HepG2 (cell line): ENCODE data around the gene CALY. TPM values are rescaled to one million over a fixed set of nuclear protein-coding genes. Genes with fewer than 3 reads are reported as not detected.

Source experiments
- ATAC-seq: fragments of 200-7000 bp; cut with Tn5 transposase; 3 replicates; pipeline ENCODE4 v1.9.1; 2020; ENCODE audit warnings: mild to moderate bottlenecking, moderate library complexity
- BruUV-seq: library from RNA; stranded (reverse); fragments of 400-500 nt; replicated peaks from 2 replicates; lab custom pipeline; 2021; lab: Mats Ljungman, UMichigan
- CTCF ChIA-PET: fragments of 300-600 bp; formaldehyde crosslinking; extraction: SDS; loops from one replicate; lab custom pipeline; 2021; ENCODE audit warnings: low total read pairs, inconsistent platforms, low intra/inter-chr PET ratio; lab: Yijun Ruan, JAX
- POLR2A ChIA-PET: fragments of 350-600 bp; sonication (Branson Sonifier 250); formaldehyde crosslinking; loops from one replicate; lab custom pipeline; 2020; ENCODE audit warnings: antibody characterized with exemption, inconsistent platforms; lab: Yijun Ruan, JAX
- DNase-seq: peaks from one replicate; pipeline ENCODE4 v3.0.0-alpha.2; 2015; ENCODE audit warnings: low spot score
- FAIRE-seq: peaks from 3 replicates; lab custom pipeline; 2011; peaks lifted over from hg19 to GRCh38; lab: Jason Lieb, UNC
- H2AFZ ChIP-seq: one replicate; pipeline ENCODE4 v1.6.1; 2011; ENCODE audit warnings: low read length, inconsistent platforms
- H3K27ac ChIP-seq: fragments of 300-600 bp; 3 replicates; pipeline ENCODE4 v1.8.0; 2011; ENCODE audit warnings: mixed run types, mild to moderate bottlenecking, mixed read lengths, low read length, inconsistent platforms; ENCODE audit not compliant: insufficient read depth; ENCODE audit errors: extremely low read length
- H3K27me3 ChIP-seq, 2 experiments: fragments of 200-600 bp in 1 of 2; 2 replicates in 1 of 2; 3 replicates in 1 of 2; pipeline versions ENCODE4 v1.6.0 to v1.8.0; 2011; ENCODE audit warnings: low read length in 2 of 2, mild to moderate bottlenecking in 2 of 2, moderate library complexity in 2 of 2, inconsistent platforms in 1 of 2; ENCODE audit not compliant: insufficient read depth in 2 of 2, control insufficient read depth in 1 of 2
- H3K36me3 ChIP-seq, 2 experiments: fragments of 200-600 bp in 1 of 2; replicated peaks in 1 of 2; 2 replicates in 1 of 2; 3 replicates in 1 of 2; pipeline versions ENCODE4 v1.5.1 to v1.8.0; 2011; ENCODE audit warnings: low read length in 2 of 2, inconsistent platforms in 1 of 2; ENCODE audit not compliant: insufficient read depth in 2 of 2, control insufficient read depth in 1 of 2
- H3K4me1 ChIP-seq: 2 replicates; pipeline ENCODE4 v1.5.1; 2012; ENCODE audit warnings: low read length, inconsistent platforms; ENCODE audit not compliant: insufficient read depth
- H3K4me2 ChIP-seq: 2 replicates; pipeline ENCODE4 v1.6.0; 2011; ENCODE audit warnings: low read depth, low read length, inconsistent platforms
- H3K4me3 ChIP-seq, 3 experiments: fragments of 200-600 bp in 1 of 3; sonication (generic), shearing (Covaris generic) in 1 of 3; replicated peaks in 1 of 3; 2 replicates each; pipeline ENCODE4 v1.5.1; 2011 to 2016; ENCODE audit warnings: low read length in 3 of 3, inconsistent platforms in 2 of 3, low read depth in 2 of 3, mild to moderate bottlenecking in 2 of 3, control low read depth in 1 of 3, mixed read lengths in 1 of 3; ENCODE audit not compliant: insufficient read depth in 1 of 3
- H3K79me2 ChIP-seq: one replicate; pipeline ENCODE4 v1.6.1; 2011; ENCODE audit warnings: low read length, inconsistent platforms; ENCODE audit not compliant: insufficient read depth
- H3K9ac ChIP-seq: 2 replicates; pipeline ENCODE4 v1.6.0; 2011; ENCODE audit warnings: mild to moderate bottlenecking, low read depth, low read length, inconsistent platforms; ENCODE audit not compliant: insufficient read depth
- H3K9me3 ChIP-seq: 2 replicates; pipeline ENCODE4 v1.5.1; 2012; ENCODE audit warnings: mild to moderate bottlenecking, low read length
- H4K20me1 ChIP-seq: 2 replicates; pipeline ENCODE4 v1.6.0; 2011; ENCODE audit warnings: inconsistent platforms, mild to moderate bottlenecking, low read length, moderate library complexity; ENCODE audit not compliant: insufficient read depth
- MAFK ChIP-seq, 2 experiments: IDR thresholded peaks in 1 of 2; conservative IDR thresholded peaks in 1 of 2; 2 replicates each; pipeline ENCODE4 v1.6.1; 2011; ENCODE audit warnings: improper control_type of control experiment in 2 of 2, low read length in 2 of 2
- RAD51 ChIP-seq: fragments of 450-650 bp; IDR thresholded peaks from 2 replicates; pipeline ENCODE4 v1.6.1; 2016; ENCODE audit warnings: borderline replicate concordance
- RARA ChIP-seq: IDR thresholded peaks from 2 replicates; pipeline ENCODE4 v1.6.1; 2016; ENCODE audit warnings: missing genetic modification reagents, missing compliant biosample characterization
- THRA ChIP-seq: sonication (generic); formaldehyde crosslinking; IDR thresholded peaks from 2 replicates; pipeline ENCODE4 v1.4.0; 2020; ENCODE audit warnings: missing genetic modification reagents, borderline replicate concordance
- ZNF121 ChIP-seq: sonication (generic); formaldehyde crosslinking; IDR thresholded peaks from 2 replicates; pipeline ENCODE4 v1.5.0; 2020; ENCODE audit warnings: mild to moderate bottlenecking, missing genetic modification reagents
- ZNF275 ChIP-seq: sonication (generic); formaldehyde crosslinking; IDR thresholded peaks from 2 replicates; pipeline ENCODE4 v1.8.0; 2022; ENCODE audit warnings: missing genetic modification reagents, mild to moderate bottlenecking, inconsistent platforms, borderline replicate concordance
- ZNF567 ChIP-seq: sonication (generic); formaldehyde crosslinking; IDR thresholded peaks from 2 replicates; pipeline ENCODE4 v1.8.1; 2023; ENCODE audit warnings: mild to moderate bottlenecking, missing genetic modification reagents, borderline replicate concordance
- ZNF660 ChIP-seq: sonication (generic); formaldehyde crosslinking; IDR thresholded peaks from 2 replicates; pipeline ENCODE4 v1.5.1; 2020; ENCODE audit warnings: mild to moderate bottlenecking, low read depth, missing genetic modification reagents, borderline replicate concordance
- WGBS: methylation state at CpG from one replicate; pipeline ENCODE4 v1.1.6; 2017; ENCODE audit warnings: low lambda C conversion rate; 5-methylcytosine and 5-hydroxymethylcytosine counted together
- in situ Hi-C: cut with HindIII; loops from 2 replicates; pipeline ENCODE4 v1.10.0; 2017; ENCODE audit warnings: low pct_unique_long_range_greater_than_20kb; ENCODE audit not compliant: extremely low pct_ligation_motif_present
- intact Hi-C: fragments of 100-400 bp; cut with micrococcal nuclease; formaldehyde crosslinking; loops from one replicate; pipeline ENCODE4 v1.10.0; 2022; ENCODE audit not compliant: unreplicated experiment
- polyA plus RNA-seq, 8 experiments: library from polyadenylated mRNA; depleted of rRNA in 3 of 8; stranded (reverse) in 7 of 8; unstranded in 1 of 8; fragments of >200 nt; fragmentation: Illumina TruSeq in 4 of 8; extraction: Trizol in 4 of 8; gene quantifications; 2 replicates each; pipeline versions ENCODE4 v1.2.1 to v1.2.3, GENCODE V29; 2011 to 2016; ENCODE audit warnings: low read depth in 4 of 8, missing spikeins in 1 of 8, mixed read lengths in 1 of 8; ENCODE audit not compliant: insufficient read depth in 1 of 8
- total RNA-seq, 5 experiments: library from RNA; depleted of rRNA; stranded (reverse); fragments of >200 nt; fragmentation: Illumina TruSeq; extraction: Trizol; gene quantifications; 2 replicates each; pipeline ENCODE4 v1.2.3, GENCODE V29; 2016; ENCODE audit warnings: low read depth in 1 of 5

The CALY gene
- total and polyA plus RNA-seq, 2 of the 13 experiments (the other 11 are each of a cell fraction or from before 2014, with no cell fraction given): 0.08 TPM; not detected in 1

- Histone ChIP-seq H3K36me3 (peaks cover 14 to 33% of the 10 kb centered on the region in 2 experiments; a peak in 4 of 5 replicates), H3K79me2 (peaks cover 19% of the 10 kb centered on the region), H4K20me1 (peaks cover 9% of the 10 kb centered on the region), H3K4me1 (peaks cover 19% of the 10 kb centered on the region), H3K27ac (no peak overlapping the region), H3K9me3 (no peaks in the 10 kb centered on the region), H3K27me3 (no peaks in the 10 kb centered on the region; a peak in 1 of 5 replicates), H3K4me3 (no peak overlapping the region), H2AFZ (no peak overlapping the region), H3K4me2 (no peak overlapping the region), H3K9ac (no peak overlapping the region)
- TF ChIP-seq RAD51: no peak
- TF ChIP-seq ZNF660 (CRISPR knock-in tag): no peak
- TF ChIP-seq ZNF567: no peak
- no peak for TF ChIP-seq THRA (CRISPR knock-in tag)
- no peak for TF ChIP-seq RARA (CRISPR knock-in tag)
- intact Hi-C loops: no loop called here
- in situ Hi-C loops: no loop called here
- 91% methylated on average over 8 of the region's 10 CpGs for WGBS
- no peak for DNase-seq
- FAIRE-seq: no peak
- POLR2A ChIA-PET: no interaction called here
- CTCF ChIA-PET: no interaction called here
- no TSS peak for BruUV-seq
- ATAC-seq: no peak
Measured at GRCh38 chr10:133311570-133311969, 25.1 kb downstream of the CALY start.

- no TSS peak for BruUV-seq
- DNase-seq (no peak), FAIRE-seq (no peak), ATAC-seq (no peak)
- TF ChIP-seq MAFK (conservative IDR thresholded peaks at IDR 0.05 in 1 of 2, IDR thresholded peaks at IDR 0.05 in 1 of 2; ENCODE audit: low read length in 2 of 2) (peak in 1 of 2 experiments; percentile 46; a peak in 2 of 4 replicates), ZNF121 (CRISPR knock-in tag) (peak; percentile 28; the same call in 1 of the 2 replicates), ZNF275 (CRISPR knock-in tag) (no peak)
- Histone ChIP-seq H3K9ac (no peak overlapping the region), H3K36me3 (peaks cover 14 to 33% of the 10 kb centered on the region in 2 experiments; a peak in 4 of 5 replicates), H3K9me3 (no peaks in the 10 kb centered on the region), H3K4me1 (peaks cover 19% of the 10 kb centered on the region), H3K27me3 (no peaks in the 10 kb centered on the region; a peak in 1 of 5 replicates), H3K79me2 (peaks cover 24% of the 10 kb centered on the region), H3K4me3 (no peak overlapping the region), H4K20me1 (peaks cover 9% of the 10 kb centered on the region), H2AFZ (no peak overlapping the region), H3K27ac (no peak overlapping the region), H3K4me2 (no peak overlapping the region)
- 95% methylated on average over 8 of the region's 8 CpGs for WGBS
- ChIA-PET POLR2A (no interaction called here), CTCF (no interaction called here)
- in situ Hi-C loops: no loop called here
- intact Hi-C loops: no loop called here
Measured at GRCh38 chr10:133310789-133311188, 25.9 kb downstream of the CALY start.
